IMR-90 (cell line): ENCODE results near the gene C2orf69. TPM values are rescaled to one million over a fixed set of nuclear protein-coding genes. Genes with fewer than 3 reads are reported as not detected.

Source experiments
- ATAC-seq: fragments of 200-7000 bp; cut with Tn5 transposase; 2 replicates; pipeline ENCODE4 v1.9.1; 2020; ENCODE audit warnings: low read depth, mild to moderate bottlenecking, moderate library complexity
- BruUV-seq: library from RNA; stranded (reverse); fragments of 400-500 nt; replicated peaks from 2 replicates; lab custom pipeline; 2021; lab: Mats Ljungman, UMichigan
- CTCF ChIA-PET: fragments of 300-600 bp; formaldehyde crosslinking; extraction: SDS; loops from one replicate; lab custom pipeline; 2021; ENCODE audit warnings: antibody characterized with exemption; lab: Yijun Ruan, JAX
- POLR2A ChIA-PET: fragments of 300-600 bp; sonication (Branson Sonifier 250); formaldehyde crosslinking; loops from one replicate; lab custom pipeline; 2022; ENCODE audit warnings: antibody characterized with exemption; ENCODE audit not compliant: unreplicated experiment; lab: Charles Lee
- DNase-seq: peaks from one replicate; pipeline ENCODE4 v3.0.0; 2013
- H2AFZ ChIP-seq: replicated peaks from 2 replicates; pipeline ENCODE3; 2013; ENCODE audit warnings: low read length, mild to moderate bottlenecking; ENCODE audit not compliant: poor library complexity
- H2AK5ac ChIP-seq: 2 replicates; pipeline ENCODE4 v1.6.1; 2013; ENCODE audit warnings: low read depth, low read length, inconsistent platforms
- H2AK9ac ChIP-seq: replicated peaks from 2 replicates; pipeline ENCODE3; 2013; ENCODE audit warnings: mild to moderate bottlenecking, low read depth, low read length, moderate library complexity; ENCODE audit not compliant: poor library complexity
- H2BK120ac ChIP-seq: 2 replicates; pipeline ENCODE4 v1.6.1; 2013; ENCODE audit warnings: low read depth, low read length, inconsistent platforms
- H2BK15ac ChIP-seq: 3 replicates; pipeline ENCODE4 v1.6.1; 2013; ENCODE audit warnings: low read depth, low read length, inconsistent platforms
- H2BK20ac ChIP-seq: 2 replicates; pipeline ENCODE4 v1.6.1; 2013; ENCODE audit warnings: low read depth, mild to moderate bottlenecking, inconsistent platforms, low read length, moderate library complexity
- H2BK5ac ChIP-seq: 2 replicates; pipeline ENCODE4 v1.6.1; 2013; ENCODE audit warnings: mild to moderate bottlenecking, low read depth, low read length, inconsistent platforms; ENCODE audit not compliant: poor library complexity, severe bottlenecking
- H3K14ac ChIP-seq: replicated peaks from 2 replicates; pipeline ENCODE4 v1.6.1; 2013; ENCODE audit warnings: low read depth, low read length, inconsistent platforms
- H3K18ac ChIP-seq: 2 replicates; pipeline ENCODE4 v1.6.1; 2013; ENCODE audit warnings: low read depth, low read length, control low read depth
- H3K23ac ChIP-seq: 2 replicates; pipeline ENCODE4 v1.6.1; 2013; ENCODE audit warnings: low read depth, low read length, inconsistent platforms
- H3K27ac ChIP-seq: 2 replicates; pipeline ENCODE4 v1.5.1; 2013; ENCODE audit warnings: mild to moderate bottlenecking, control low read depth, low read length; ENCODE audit not compliant: insufficient read depth
- H3K27me3 ChIP-seq: 2 replicates; pipeline ENCODE4 v1.6.1; 2013; ENCODE audit warnings: low read length; ENCODE audit not compliant: control insufficient read depth, insufficient read depth
- H3K36me3 ChIP-seq: 2 replicates; pipeline ENCODE4 v1.6.1; 2013; ENCODE audit warnings: low read length, mixed read lengths; ENCODE audit not compliant: control insufficient read depth, insufficient read depth
- H3K4ac ChIP-seq: 2 replicates; pipeline ENCODE4 v1.6.1; 2013; ENCODE audit warnings: low read depth, low read length, inconsistent platforms
- H3K4me1 ChIP-seq: 2 replicates; pipeline ENCODE4 v1.6.1; 2013; ENCODE audit warnings: low read length, mixed read lengths; ENCODE audit not compliant: control insufficient read depth, insufficient read depth
- H3K4me2 ChIP-seq: 2 replicates; pipeline ENCODE4 v1.6.1; 2013; ENCODE audit warnings: low read depth, mild to moderate bottlenecking, control low read depth, low read length, moderate library complexity
- H3K4me3 ChIP-seq: 2 replicates; pipeline ENCODE4 v1.5.1; 2013; ENCODE audit warnings: low read depth, mild to moderate bottlenecking, control low read depth, low read length, moderate library complexity; ENCODE audit not compliant: insufficient read depth
- H3K56ac ChIP-seq: 2 replicates; pipeline ENCODE4 v1.6.1; 2013; ENCODE audit warnings: low read length, inconsistent platforms; ENCODE audit not compliant: insufficient read depth; ENCODE audit errors: extremely low read depth
- H3K79me1 ChIP-seq, 2 experiments: 2 replicates each; pipeline ENCODE4 v1.6.1; 2013; ENCODE audit warnings: low read length in 2 of 2, inconsistent platforms in 1 of 2, low read depth in 1 of 2
- H3K9ac ChIP-seq: 2 replicates; pipeline ENCODE4 v1.6.1; 2013; ENCODE audit warnings: low read depth, low read length, control low read depth
- H3K9me1 ChIP-seq: 2 replicates; pipeline ENCODE4 v1.6.1; 2013; ENCODE audit warnings: low read length, inconsistent platforms; ENCODE audit not compliant: insufficient read depth
- H3K9me3 ChIP-seq: 2 replicates; pipeline ENCODE4 v1.6.1; 2013; ENCODE audit warnings: low read length; ENCODE audit not compliant: control insufficient read depth, insufficient read depth
- H4K20me1 ChIP-seq: 2 replicates; pipeline ENCODE4 v1.6.1; 2013; ENCODE audit warnings: low read length, inconsistent platforms; ENCODE audit not compliant: insufficient read depth
- H4K5ac ChIP-seq: 2 replicates; pipeline ENCODE4 v1.6.1; 2013; ENCODE audit warnings: mild to moderate bottlenecking, low read depth, low read length, control low read depth
- H4K8ac ChIP-seq, 2 experiments: 2 replicates each; pipeline ENCODE4 v1.6.1; 2013; ENCODE audit warnings: low read depth in 2 of 2, low read length in 2 of 2, control low read depth in 1 of 2, inconsistent platforms in 1 of 2
- H4K91ac ChIP-seq: 2 replicates; pipeline ENCODE4 v1.6.1; 2013; ENCODE audit warnings: low read depth, low read length, inconsistent platforms; ENCODE audit not compliant: insufficient read depth
- BHLHE40 ChIP-seq: fragments of 150-350 bp; IDR thresholded peaks from 2 replicates; pipeline ENCODE4 v1.6.1; 2016; ENCODE audit warnings: mild to moderate bottlenecking, low read depth, low read length
- ELK1 ChIP-seq: fragments of 150-350 bp; IDR thresholded peaks from 2 replicates; pipeline ENCODE4 v1.6.1; 2016; ENCODE audit warnings: low read depth, mild to moderate bottlenecking, low read length, moderate library complexity, borderline replicate concordance
- FOS ChIP-seq: fragments of 150-350 bp; IDR thresholded peaks from 2 replicates; pipeline ENCODE4 v1.6.1; 2016; ENCODE audit warnings: low read depth, low read length
- MAFK ChIP-seq: IDR thresholded peaks from 2 replicates; pipeline ENCODE4 v1.6.1; 2012; ENCODE audit warnings: low read depth, low read length, improper control_type of control experiment
- MXI1 ChIP-seq: IDR thresholded peaks from 2 replicates; pipeline ENCODE4 v1.6.1; 2012; ENCODE audit warnings: low read depth, mild to moderate bottlenecking, low read length, moderate library complexity, borderline replicate concordance
- NFE2L2 ChIP-seq: fragments of 150-350 bp; IDR thresholded peaks from 2 replicates; pipeline ENCODE4 v1.6.1; 2016; ENCODE audit warnings: low read depth, mild to moderate bottlenecking, low read length
- POLR2A ChIP-seq: IDR thresholded peaks from 2 replicates; pipeline ENCODE4 v1.6.1; 2012; ENCODE audit warnings: mild to moderate bottlenecking, low read depth, low read length
- RAD21 ChIP-seq: IDR thresholded peaks from 2 replicates; pipeline ENCODE4 v1.6.1; 2012; ENCODE audit warnings: low read length, improper control_type of control experiment
- RCOR1 ChIP-seq: IDR thresholded peaks from 2 replicates; pipeline ENCODE4 v1.6.1; 2012; ENCODE audit warnings: mild to moderate bottlenecking, low read length, improper control_type of control experiment; ENCODE audit not compliant: insufficient replicate concordance
- SMC3 ChIP-seq: fragments of 150-350 bp; IDR thresholded peaks from 2 replicates; pipeline ENCODE4 v1.6.1; 2016; ENCODE audit warnings: low read depth, mild to moderate bottlenecking, antibody characterized with exemption, low read length, moderate library complexity
- WGBS, 2 experiments: methylation state at CpG; one replicate each; pipeline versions ENCODE4 v1.1.5 to v1.1.7; 2013; ENCODE audit warnings: missing lambda C conversion rate in 2 of 2; ENCODE audit not compliant: insufficient read length in 1 of 2; ENCODE audit errors: extremely low coverage in 2 of 2; 5-methylcytosine and 5-hydroxymethylcytosine counted together
- dilution Hi-C: fragments of 300-500 bp; cut with HindIII; formaldehyde crosslinking; loops from one replicate; pipeline ENCODE4 v1.14.3; 2018; ENCODE audit warnings: low sequenced_read_pairs; ENCODE audit not compliant: unreplicated experiment
- in situ Hi-C: fragments of 300-500 bp; cut with MboI; formaldehyde crosslinking; loops from 3 replicates; pipeline ENCODE4 v1.14.3; 2019; ENCODE audit warnings: low sequenced_read_pairs, inconsistent platforms, mixed read lengths
- intact Hi-C: fragments of 100-400 bp; cut with micrococcal nuclease; formaldehyde crosslinking; loops from 2 replicates; pipeline ENCODE4 v1.10.0; 2022
- polyA plus RNA-seq, 3 experiments: library from polyadenylated mRNA; depleted of rRNA; stranded (reverse); fragments of >200 nt; gene quantifications; 2 replicates each; pipeline ENCODE4 v1.2.3, GENCODE V29; 2012; ENCODE audit warnings: low replicate concordance in 1 of 3
- total RNA-seq: library from RNA; depleted of rRNA; stranded (reverse); fragments of >200 nt; gene quantifications from 2 replicates; pipeline ENCODE4 v1.2.3, GENCODE V29; 2012
- TF ChIP-seq, protein P1 (sequence below): conservative IDR thresholded peaks from 2 replicates; pipeline ENCODE4 v1.5.1; 2012; ENCODE audit warnings: mild to moderate bottlenecking, low read depth, low read length, improper control_type of control experiment
- TF ChIP-seq, protein P2 (sequence below): fragments of 150-350 bp; IDR thresholded peaks from 2 replicates; pipeline ENCODE4 v1.6.1; 2017; ENCODE audit warnings: mild to moderate bottlenecking, antibody characterized with exemption, low read length, low read depth

The C2orf69 gene
- total and polyA plus RNA-seq, 2 of the 4 experiments (the other 2 are of a cell fraction), result 3.1 to 4.7 TPM

GRCh38 chr2:199929262-199929661, 18.2 kb downstream of the C2orf69 start:
- peaks cover 11 to 21% of the 10 kb centered on the region in 2 experiments; a peak in 3 of 4 replicates for H3K79me1 ChIP-seq
- 0 out of 2 replicates have a peak, but pooled peaks cover 2% of the 10 kb centered on the region for H3K4me1 ChIP-seq
- H2AFZ ChIP-seq, result no peak overlapping the region
- no peak overlapping the region for H3K23ac ChIP-seq
- no peak overlapping the region for H2AK9ac ChIP-seq
- no peak overlapping the region for H3K4me2 ChIP-seq
- BruUV-seq, result no TSS peak
- DNase-seq, result no peak
- no peak for ATAC-seq
- H2BK20ac ChIP-seq, result no peak overlapping the region
- H3K4ac ChIP-seq, result no peak overlapping the region
- no peak overlapping the region for H2BK5ac ChIP-seq
- H3K9me3 ChIP-seq, result no peaks in the 10 kb centered on the region
- intact Hi-C loops (no loop called here), dilution Hi-C loops (no loop called here), in situ Hi-C loops (no loop called here)
- no peaks in the 10 kb centered on the region; the same call in 1 of the 2 replicates for H4K20me1 ChIP-seq
- H2BK120ac ChIP-seq, result no peak overlapping the region
- no peak for TF ChIP-seq MXI1
- no peak for TF ChIP-seq FOS
- TF ChIP-seq BHLHE40, result no peak
- no peak for TF ChIP-seq POLR2A
- TF ChIP-seq RAD21, result no peak
- TF ChIP-seq MAFK, result no peak
- TF ChIP-seq, protein P1, sequence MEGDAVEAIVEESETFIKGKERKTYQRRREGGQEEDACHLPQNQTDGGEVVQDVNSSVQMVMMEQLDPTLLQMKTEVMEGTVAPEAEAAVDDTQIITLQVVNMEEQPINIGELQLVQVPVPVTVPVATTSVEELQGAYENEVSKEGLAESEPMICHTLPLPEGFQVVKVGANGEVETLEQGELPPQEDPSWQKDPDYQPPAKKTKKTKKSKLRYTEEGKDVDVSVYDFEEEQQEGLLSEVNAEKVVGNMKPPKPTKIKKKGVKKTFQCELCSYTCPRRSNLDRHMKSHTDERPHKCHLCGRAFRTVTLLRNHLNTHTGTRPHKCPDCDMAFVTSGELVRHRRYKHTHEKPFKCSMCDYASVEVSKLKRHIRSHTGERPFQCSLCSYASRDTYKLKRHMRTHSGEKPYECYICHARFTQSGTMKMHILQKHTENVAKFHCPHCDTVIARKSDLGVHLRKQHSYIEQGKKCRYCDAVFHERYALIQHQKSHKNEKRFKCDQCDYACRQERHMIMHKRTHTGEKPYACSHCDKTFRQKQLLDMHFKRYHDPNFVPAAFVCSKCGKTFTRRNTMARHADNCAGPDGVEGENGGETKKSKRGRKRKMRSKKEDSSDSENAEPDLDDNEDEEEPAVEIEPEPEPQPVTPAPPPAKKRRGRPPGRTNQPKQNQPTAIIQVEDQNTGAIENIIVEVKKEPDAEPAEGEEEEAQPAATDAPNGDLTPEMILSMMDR, result no peak
- no peak for TF ChIP-seq ELK1
- TF ChIP-seq NFE2L2, result no peak
- TF ChIP-seq RCOR1, result no peak
- no peak for TF ChIP-seq SMC3
- TF ChIP-seq, protein P2, sequence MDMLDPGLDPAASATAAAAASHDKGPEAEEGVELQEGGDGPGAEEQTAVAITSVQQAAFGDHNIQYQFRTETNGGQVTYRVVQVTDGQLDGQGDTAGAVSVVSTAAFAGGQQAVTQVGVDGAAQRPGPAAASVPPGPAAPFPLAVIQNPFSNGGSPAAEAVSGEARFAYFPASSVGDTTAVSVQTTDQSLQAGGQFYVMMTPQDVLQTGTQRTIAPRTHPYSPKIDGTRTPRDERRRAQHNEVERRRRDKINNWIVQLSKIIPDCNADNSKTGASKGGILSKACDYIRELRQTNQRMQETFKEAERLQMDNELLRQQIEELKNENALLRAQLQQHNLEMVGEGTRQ, result no peak
- H4K8ac ChIP-seq, result no peak overlapping the region
- no peak overlapping the region for H4K91ac ChIP-seq
- H3K9ac ChIP-seq, result no peak overlapping the region
- H3K14ac ChIP-seq, result no peak overlapping the region
- H3K36me3 ChIP-seq, result peaks cover 9% of the 10 kb centered on the region
- 0 out of 2 replicates have a peak, but pooled peaks cover 2% of the 10 kb centered on the region for H3K9me1 ChIP-seq
- ChIA-PET POLR2A (interaction anchor here (0.6 to 0.7 kb wide), 2 partner anchors 9 to 44 kb away, joined by 3 to 8 read pairs; no protein-coding TSS in a partner anchor), CTCF (no interaction called here)
- no peaks in the 10 kb centered on the region for H3K27me3 ChIP-seq
- H3K27ac ChIP-seq, result no peak overlapping the region
- H2AK5ac ChIP-seq, result no peak overlapping the region
- H3K18ac ChIP-seq, result no peak overlapping the region
- no peak overlapping the region for H4K5ac ChIP-seq
- H3K56ac ChIP-seq, result no peak overlapping the region
- WGBS, 2 experiments, result no CpG with 5 or more reads among the region's 2 CpGs
- no peak overlapping the region for H2BK15ac ChIP-seq
- H3K4me3 ChIP-seq, result no peak overlapping the region
